Panc1 (cell line): ENCODE measurements around the gene FBXW8.

Experiments used
- CTCF ChIP-seq: fragments of 450-650 bp; IDR thresholded peaks from 2 replicates; pipeline ENCODE4 v1.5.1; 2017; ENCODE audit warnings: mild to moderate bottlenecking
- POLR2AphosphoS5 ChIP-seq: IDR thresholded peaks from 2 replicates; pipeline ENCODE4 v1.6.1; 2012; ENCODE audit warnings: mild to moderate bottlenecking, low read depth, low read length, moderate library complexity
- REST ChIP-seq, 2 experiments: IDR thresholded peaks; 2 replicates each; pipeline ENCODE4 v1.6.1; 2011 to 2012; ENCODE audit warnings: low read depth in 2 of 2, control low read depth in 1 of 2, low read length in 1 of 2, mild to moderate bottlenecking in 1 of 2, moderate library complexity in 1 of 2; ENCODE audit not compliant: insufficient read depth in 1 of 2

- no peak for TF ChIP-seq POLR2AphosphoS5
- TF ChIP-seq CTCF: no peak
- TF ChIP-seq REST (IDR thresholded peaks at IDR 0.05; ENCODE audit: insufficient read depth in 1 of 2, low read depth in 2 of 2, low read length in 1 of 2): no peak
Observed at GRCh38 chr12:116955382-116956021, 44.8 kb downstream of the FBXW8 start.
